Activated CD8-positive, alpha-beta memory T cell treated with anti-CD3 and anti-CD28 coated beads, Interleukin-2, amount 50 U/mL, for 4 hours (primary cell): ENCODE measurements around the gene FNIP2.
A peak's percentile ranks its signal among the peaks of the same experiment; 100 is the strongest.
"Not testable (repeated sequence)": the region's sequence is repeated elsewhere in the genome, so short reads cannot be mapped to it uniquely, and the experiment has no call there.

Experiments
- DNase-seq: peaks from one replicate; pipeline ENCODE4 v3.0.0-alpha.2; 2020

Gene FNIP2

GRCh38 chr4:158875455-158875854 is 106.6 kb downstream of the FNIP2 start:
- no peak for DNase-seq

- no peak for DNase-seq
Observed at GRCh38 chr4:158877069-158877468, 108.2 kb downstream of the FNIP2 start.

GRCh38 chr4:158882142-158882541 is 113.3 kb downstream of the FNIP2 start:
- not testable (repeated sequence) for DNase-seq

- no peak for DNase-seq
Observed at GRCh38 chr4:158884280-158884679, 115.5 kb downstream of the FNIP2 start.

- no peak for DNase-seq
Observed at GRCh38 chr4:158885564-158885963, 116.7 kb downstream of the FNIP2 start.

GRCh38 chr4:158890294-158890693 is 121.5 kb downstream of the FNIP2 start:
- no peak for DNase-seq

- no peak for DNase-seq
Observed at GRCh38 chr4:158891256-158891655, 122.4 kb downstream of the FNIP2 start.

- DNase-seq = no peak
Observed at GRCh38 chr4:158894826-158895225, 126.0 kb downstream of the FNIP2 start.

GRCh38 chr4:158895797-158896576 is 127.2 kb downstream of the FNIP2 start:
- no peak for DNase-seq

- not testable (repeated sequence) for DNase-seq
Observed at GRCh38 chr4:158896577-158897238, 127.9 kb downstream of the FNIP2 start.

- not testable (repeated sequence) for DNase-seq
Observed at GRCh38 chr4:158900408-158900807, 131.6 kb downstream of the FNIP2 start.

- peak; percentile 21 for DNase-seq
Observed at GRCh38 chr4:158902280-158903078, 133.7 kb downstream of the FNIP2 start.

- DNase-seq = no peak
Observed at GRCh38 chr4:158903079-158903456, 134.2 kb downstream of the FNIP2 start.

- no peak for DNase-seq
Observed at GRCh38 chr4:158903472-158904043, 134.7 kb downstream of the FNIP2 start.

- DNase-seq = no peak
Observed at GRCh38 chr4:158904815-158905214, 136.0 kb downstream of the FNIP2 start.

GRCh38 chr4:158906073-158906472 is 137.2 kb downstream of the FNIP2 start:
- no peak for DNase-seq

GRCh38 chr4:158912390-158912789 is 143.6 kb downstream of the FNIP2 start:
- no peak for DNase-seq

GRCh38 chr4:158912806-158913205 is 144.0 kb downstream of the FNIP2 start:
- no peak for DNase-seq

GRCh38 chr4:158913766-158914165 is 144.9 kb downstream of the FNIP2 start:
- no peak for DNase-seq

GRCh38 chr4:158914218-158914617 is 145.4 kb downstream of the FNIP2 start:
- DNase-seq = no peak

GRCh38 chr4:158915683-158916241 is 146.9 kb downstream of the FNIP2 start:
- DNase-seq = no peak

- DNase-seq = not testable (repeated sequence)
Observed at GRCh38 chr4:158920452-158920996, 151.7 kb downstream of the FNIP2 start.

GRCh38 chr4:158927774-158928173 is 158.9 kb downstream of the FNIP2 start:
- DNase-seq = not testable (repeated sequence)
